HFFc6 (cell line): ENCODE measurements around the gene FIGNL2. TPM values are rescaled to one million over a fixed set of nuclear protein-coding genes. Genes with fewer than 3 reads are reported as not detected.

Experiments
- DNase-seq: peaks from one replicate; pipeline ENCODE4 v3.0.0-alpha.2; 2018
- H3K27ac Mint-ChIP-seq: 2 replicates; pipeline ENCODE4 v1.8.0; 2020; ENCODE audit warnings: mild to moderate bottlenecking, mixed read lengths
- H3K27me3 Mint-ChIP-seq: 2 replicates; pipeline ENCODE4 v1.8.0; 2021; ENCODE audit warnings: mild to moderate bottlenecking, moderate library complexity, mixed read lengths; ENCODE audit not compliant: insufficient read depth
- H3K36me3 Mint-ChIP-seq: 2 replicates; pipeline ENCODE4 v1.8.0; 2021; ENCODE audit warnings: low read depth, mixed read lengths
- H3K4me1 Mint-ChIP-seq: 2 replicates; pipeline ENCODE4 v1.8.0; 2020; ENCODE audit warnings: low read depth, mixed read lengths
- H3K4me3 Mint-ChIP-seq: 2 replicates; pipeline ENCODE4 v1.8.0; 2020; ENCODE audit warnings: mild to moderate bottlenecking, moderate library complexity, mixed read lengths
- H3K9me3 Mint-ChIP-seq: 2 replicates; pipeline ENCODE4 v1.8.0; 2020; ENCODE audit warnings: mild to moderate bottlenecking, mixed read lengths
- CTCF ChIP-seq: fragments of 200-600 bp; sonication (generic); IDR thresholded peaks from 2 replicates; pipeline ENCODE4 v1.5.0; 2021; ENCODE audit warnings: antibody characterized with exemption, mild to moderate bottlenecking
- total RNA-seq, 6 experiments: library from RNA; stranded (reverse); fragmentation: NEBNext Ultra II Directional; extraction: Animal tissue kit (Norgen Biotek cat#: 25700); gene quantifications; 2 replicates in 1 of 6; 3 replicates in 5 of 6; pipeline ENCODE4 v1.2.3, GENCODE V29; 2021

FIGNL2 gene
- total RNA-seq, 6 experiments from 2014 or later = not detected

GRCh38 chr12:51862947-51863346 is 14.4 kb upstream of the FIGNL2 start:
- no peaks in the 10 kb centered on the region for H3K9me3 Mint-ChIP-seq
- no peaks in the 10 kb centered on the region for H3K36me3 Mint-ChIP-seq
- no peak for TF ChIP-seq CTCF
- H3K4me1 Mint-ChIP-seq = no peaks in the 10 kb centered on the region
- no peak overlapping the region for H3K27ac Mint-ChIP-seq
- no peak overlapping the region for H3K4me3 Mint-ChIP-seq
- no peak for DNase-seq
- peaks cover 21% of the 10 kb centered on the region for H3K27me3 Mint-ChIP-seq

GRCh38 chr12:51860986-51861385 is 12.5 kb upstream of the FIGNL2 start:
- Mint-ChIP-seq H3K27me3 (peaks cover 21% of the 10 kb centered on the region), H3K27ac (no peak overlapping the region), H3K9me3 (no peaks in the 10 kb centered on the region), H3K4me1 (peaks cover 6% of the 10 kb centered on the region), H3K4me3 (no peak overlapping the region), H3K36me3 (no peaks in the 10 kb centered on the region)
- TF ChIP-seq CTCF = no peak
- no peak for DNase-seq

- H3K27ac Mint-ChIP-seq = peak overlapping the region; percentile 29; the same call in 1 of the 2 replicates
- TF ChIP-seq CTCF = no peak
- peaks cover 11% of the 10 kb centered on the region for H3K4me1 Mint-ChIP-seq
- peak overlapping the region; percentile 76 for H3K4me3 Mint-ChIP-seq
- no peaks in the 10 kb centered on the region for H3K9me3 Mint-ChIP-seq
- H3K27me3 Mint-ChIP-seq = peaks cover 2% of the 10 kb centered on the region
- no peak for DNase-seq
- no peaks in the 10 kb centered on the region for H3K36me3 Mint-ChIP-seq
Measured at GRCh38 chr12:51855586-51856428, 7.3 kb upstream of the FIGNL2 start.

- no peak for TF ChIP-seq CTCF
- H3K27ac Mint-ChIP-seq = no peak overlapping the region
- no peaks in the 10 kb centered on the region for H3K36me3 Mint-ChIP-seq
- H3K4me3 Mint-ChIP-seq = no peak overlapping the region
- H3K4me1 Mint-ChIP-seq = peaks cover 11% of the 10 kb centered on the region
- no peaks in the 10 kb centered on the region for H3K9me3 Mint-ChIP-seq
- DNase-seq = no peak
- peaks cover 9% of the 10 kb centered on the region for H3K27me3 Mint-ChIP-seq
Measured at GRCh38 chr12:51852404-51853137, 4.1 kb upstream of the FIGNL2 start.

GRCh38 chr12:51851413-51852124 is 3.1 kb upstream of the FIGNL2 start:
- no peak for TF ChIP-seq CTCF
- Mint-ChIP-seq H3K4me3 (no peak overlapping the region), H3K9me3 (no peaks in the 10 kb centered on the region), H3K27me3 (peaks cover 13% of the 10 kb centered on the region), H3K36me3 (no peaks in the 10 kb centered on the region), H3K27ac (no peak overlapping the region), H3K4me1 (peaks cover 11% of the 10 kb centered on the region)
- DNase-seq = no peak
